HG03460 (cell line): ENCODE data around the gene ARHGAP26.
A peak's percentile ranks its signal among the peaks of the same experiment; 100 is the strongest.

ENCODE experiments used
- ATAC-seq: cut with Tn5 transposase; IDR thresholded peaks from one replicate; pipeline ENCODE4 v1.9.1; 2021; ENCODE audit not compliant: unreplicated experiment

ARHGAP26 gene

DNA sequence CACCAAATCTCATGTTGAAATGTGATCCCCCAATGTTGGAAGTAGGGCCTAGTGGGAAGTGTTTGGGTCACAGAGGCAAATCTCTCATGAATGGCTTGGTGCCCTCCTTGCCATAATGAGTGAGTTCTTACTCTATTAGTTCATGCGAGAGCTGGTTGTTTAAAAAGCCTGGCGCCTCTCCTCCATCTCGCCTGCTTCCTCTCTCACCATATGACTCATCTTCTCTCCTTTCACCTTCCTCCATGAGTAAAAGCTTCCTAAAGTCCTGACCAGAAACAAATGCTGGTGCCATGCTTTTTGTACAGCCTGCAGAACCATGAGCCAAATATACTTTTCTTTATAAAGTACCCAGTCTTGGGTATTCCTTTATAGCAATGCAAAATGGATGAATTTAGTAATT lies 20.9 kb upstream of the ARHGAP26 start:
- ATAC-seq, result no peak

- ATAC-seq, result no peak
These were observed 17.0 kb upstream of the ARHGAP26 start for GRCh38 chr5:142753116-142753631.

- no peak for ATAC-seq
These were observed 16.1 kb upstream of the ARHGAP26 start for GRCh38 chr5:142754031-142754430.

DNA sequence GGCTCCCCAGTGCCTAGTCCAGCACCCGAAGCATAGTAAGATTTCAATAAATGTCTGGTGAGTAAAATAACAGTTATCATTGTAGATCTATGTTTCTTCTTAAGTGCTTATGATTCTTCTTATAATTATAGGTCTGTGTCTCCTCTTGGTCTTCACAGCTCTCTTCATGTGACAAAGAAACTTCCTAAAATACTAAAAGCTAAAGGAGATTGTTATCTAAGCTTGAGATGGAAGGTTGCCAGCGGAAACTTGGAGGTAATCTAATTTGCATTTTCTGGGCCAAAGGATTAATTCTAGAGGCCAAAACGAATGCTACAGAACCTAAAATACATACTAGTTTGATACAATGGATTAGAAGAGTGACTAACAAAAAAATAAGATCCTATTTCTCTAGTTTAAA lies 13.6 kb upstream of the ARHGAP26 start:
- ATAC-seq, result no peak

DNA sequence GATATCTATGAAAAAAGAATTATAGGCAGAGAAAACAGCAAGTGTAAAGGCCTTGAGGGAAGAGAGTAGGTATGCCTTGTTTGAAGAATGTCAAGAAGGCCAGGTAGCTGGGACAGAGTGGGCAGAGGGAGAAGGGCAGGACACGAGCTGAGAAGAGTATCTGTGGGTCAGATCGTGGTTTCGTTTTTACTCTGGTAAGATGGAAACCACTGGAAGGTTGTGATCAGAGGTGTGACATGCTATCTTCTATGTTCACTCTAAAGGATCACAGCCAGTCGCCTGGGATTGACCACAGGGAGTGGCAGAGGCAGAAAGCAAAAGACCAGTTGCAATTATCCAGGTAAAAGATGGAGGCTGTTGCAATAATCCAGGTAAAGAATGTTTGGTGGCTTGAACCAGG lies 12.6 kb upstream of the ARHGAP26 start:
- no peak for ATAC-seq

DNA sequence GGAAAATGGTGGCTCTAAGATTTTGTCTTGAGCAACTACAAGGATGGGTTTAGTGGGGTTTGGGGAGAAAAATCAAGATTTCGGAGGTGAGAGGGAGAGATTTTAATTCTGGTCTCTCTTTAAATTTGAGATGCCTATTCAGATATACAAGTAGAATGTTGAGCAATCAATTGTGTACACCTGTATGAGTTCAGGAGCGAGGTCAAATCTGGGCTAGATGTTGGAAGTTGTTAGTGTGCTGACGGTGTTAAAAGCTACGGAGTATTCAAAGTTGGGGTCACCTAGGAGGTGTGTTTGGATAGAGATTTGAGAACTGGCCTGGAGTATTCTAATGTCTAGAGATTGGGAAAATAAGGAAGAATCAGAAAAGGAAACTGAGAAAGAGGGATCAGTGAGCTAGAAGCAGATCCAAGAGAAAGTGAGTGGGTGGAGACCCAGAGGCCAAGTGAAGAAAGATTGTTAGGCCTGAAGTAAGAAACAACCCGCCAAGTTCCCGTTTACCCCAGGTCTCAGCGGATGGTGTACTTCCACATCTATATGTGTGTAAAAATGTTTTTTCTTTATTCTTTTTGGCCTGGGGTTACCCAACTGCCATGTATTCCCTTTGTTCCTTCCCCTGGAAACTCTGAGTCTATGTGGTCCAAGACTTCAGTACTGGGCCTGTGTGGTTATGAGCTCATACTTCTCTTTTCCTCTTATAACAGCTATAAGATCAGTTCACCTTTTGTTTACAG lies 11.9 kb upstream of the ARHGAP26 start:
- ATAC-seq, result no peak

DNA sequence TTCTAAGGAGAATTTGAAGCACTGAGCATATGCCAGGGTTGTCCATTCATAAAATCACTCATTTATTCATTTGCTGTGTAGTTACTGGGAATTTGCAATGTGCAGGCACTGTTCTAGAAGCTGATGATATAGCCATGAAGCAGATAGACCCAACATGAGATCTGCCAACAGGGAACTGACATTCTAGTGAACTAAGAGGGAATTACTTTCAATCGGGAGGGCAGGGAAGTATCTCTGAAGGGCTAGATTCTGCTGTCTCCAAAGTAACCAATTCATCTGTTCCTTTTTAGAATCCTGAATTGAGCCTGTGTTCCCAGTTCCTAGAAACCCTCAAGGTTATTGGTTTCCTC lies 11.4 kb upstream of the ARHGAP26 start:
- no peak for ATAC-seq

GRCh38 chr5:142763701-142764100 lies 6.5 kb upstream of the ARHGAP26 start:
- no peak for ATAC-seq

GRCh38 chr5:142767178-142767577 lies 3.0 kb upstream of the ARHGAP26 start:
- ATAC-seq, result no peak

- ATAC-seq, result no peak
These were observed 2.3 kb upstream of the ARHGAP26 start for GRCh38 chr5:142767911-142768310.

DNA sequence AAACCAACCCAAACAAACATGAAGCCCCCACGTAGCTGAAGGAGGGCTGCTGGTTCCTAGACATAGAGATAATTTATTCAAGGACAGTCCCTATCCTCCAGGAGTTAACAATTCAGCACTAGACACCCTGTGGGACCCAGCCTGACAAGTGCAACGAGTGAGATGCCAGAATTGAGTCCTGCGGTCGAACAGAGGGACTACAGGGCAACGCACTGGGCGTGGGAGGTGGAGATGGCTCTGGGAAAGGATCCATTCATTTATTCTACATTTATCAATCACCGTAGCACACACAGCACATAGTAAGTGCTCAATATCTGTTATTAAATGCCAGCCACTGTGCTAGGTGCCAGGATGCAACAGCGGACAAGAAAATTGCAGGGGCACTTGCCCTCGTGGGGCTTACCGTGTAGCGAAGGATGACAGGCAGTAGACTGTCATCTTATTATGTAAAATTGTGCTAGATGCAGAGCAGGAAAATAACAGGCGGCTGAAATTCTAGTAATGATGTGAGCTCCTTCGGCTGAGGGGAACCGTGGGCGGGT lies 855 bp upstream of the ARHGAP26 start:
- ATAC-seq, result no peak

- peak; percentile 18 for ATAC-seq
These were observed 753 bp downstream of the ARHGAP26 start for GRCh38 chr5:142770650-142771609.

DNA sequence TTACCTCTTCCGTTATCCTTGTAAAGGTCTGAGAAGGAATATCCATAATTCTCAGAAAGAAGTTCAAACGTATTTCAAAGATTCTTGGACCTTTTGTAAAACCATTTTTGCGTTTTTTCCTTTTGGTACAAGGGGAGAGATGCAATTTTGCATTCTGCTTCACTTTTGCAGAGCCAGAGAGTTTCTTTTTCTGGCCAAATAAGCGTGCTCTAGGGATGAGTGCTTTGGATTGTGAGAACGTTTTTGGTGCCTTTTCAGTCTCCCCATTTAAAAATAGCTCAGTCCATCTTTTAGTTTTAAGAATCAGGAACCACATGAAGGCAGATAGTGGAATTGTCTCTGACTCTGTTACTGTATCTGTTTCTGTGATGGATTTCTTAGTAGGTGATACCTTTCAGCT lies 1.5 kb downstream of the ARHGAP26 start:
- ATAC-seq, result no peak

DNA sequence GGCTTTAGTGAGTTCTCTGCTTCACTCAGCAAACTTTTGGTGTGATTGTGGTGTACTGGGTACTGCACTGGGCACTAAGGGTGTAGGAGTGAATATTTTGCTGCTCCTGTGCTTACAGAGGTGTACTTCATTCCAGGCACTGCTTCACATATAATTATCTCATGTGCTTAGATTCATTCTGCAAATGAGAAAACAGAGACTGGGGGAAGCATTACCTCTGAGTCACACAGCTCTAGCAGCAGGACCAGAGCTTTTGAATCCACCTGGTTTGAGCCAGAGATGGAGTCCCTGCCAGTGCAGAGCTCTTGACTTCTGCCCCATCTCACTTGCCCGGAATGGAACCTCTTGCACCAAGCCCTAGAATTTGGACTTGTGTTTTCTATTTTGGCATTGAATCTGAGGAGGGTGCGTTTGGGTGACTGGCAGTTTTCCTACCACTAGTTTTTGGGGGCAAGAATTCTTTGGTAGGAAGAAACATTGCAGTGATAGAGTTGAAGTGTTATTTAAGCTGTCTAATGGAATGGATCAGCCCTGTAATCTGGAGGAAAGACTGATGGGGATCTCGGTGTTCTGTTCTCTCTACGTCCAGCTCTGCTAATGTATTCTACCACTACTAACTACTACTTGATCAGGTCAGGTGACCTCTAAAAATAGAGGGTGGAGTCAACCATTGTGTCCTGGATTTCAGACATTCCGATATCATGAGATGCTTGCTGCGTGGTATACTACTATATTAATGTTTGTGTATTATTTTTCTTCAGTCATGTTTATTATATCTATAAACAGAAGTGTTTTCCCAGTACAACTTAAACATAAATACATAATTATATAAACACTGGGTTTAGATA lies 2.5 kb downstream of the ARHGAP26 start:
- ATAC-seq, result no peak

DNA sequence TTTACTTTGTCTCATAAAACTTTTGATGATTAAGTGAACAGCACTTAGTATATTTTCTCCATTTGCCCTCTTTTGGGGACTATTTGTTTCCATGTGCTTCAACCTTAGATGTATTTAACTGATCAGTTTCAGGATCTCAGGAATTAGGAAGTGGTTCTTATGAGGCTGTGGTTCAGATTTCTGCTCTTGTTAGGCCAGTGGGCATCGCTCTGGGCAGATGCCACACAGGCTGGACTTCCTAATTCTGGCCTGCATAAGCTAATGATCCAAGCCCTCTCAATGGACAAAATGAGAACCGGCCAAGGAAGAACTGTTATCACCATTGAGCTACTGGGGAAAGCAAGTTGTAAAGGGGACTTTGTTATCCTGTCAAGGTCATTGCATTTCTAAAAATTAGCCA lies 6.9 kb downstream of the ARHGAP26 start:
- no peak for ATAC-seq

DNA sequence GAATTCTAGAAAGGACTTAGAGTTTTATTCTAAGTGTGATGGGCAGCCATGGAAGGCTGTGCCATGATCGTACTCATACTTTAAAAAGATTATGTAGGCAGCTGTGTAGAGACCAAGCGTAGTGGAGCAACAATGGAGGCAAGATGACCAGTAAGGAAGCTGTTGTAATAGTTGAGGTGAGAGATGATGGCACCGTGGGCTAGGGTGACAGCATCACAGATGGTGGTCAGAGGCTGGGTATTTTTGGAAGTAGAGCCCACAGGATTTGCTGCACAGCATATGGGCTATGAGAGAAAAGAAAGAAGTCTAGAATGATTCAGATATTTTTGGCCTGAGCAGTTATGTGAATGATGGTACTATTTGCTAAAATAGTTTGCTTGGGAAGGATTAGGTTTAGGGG lies 7.7 kb downstream of the ARHGAP26 start:
- no peak for ATAC-seq

GRCh38 chr5:142779163-142779840 lies 9.1 kb downstream of the ARHGAP26 start:
- ATAC-seq, result no peak

DNA sequence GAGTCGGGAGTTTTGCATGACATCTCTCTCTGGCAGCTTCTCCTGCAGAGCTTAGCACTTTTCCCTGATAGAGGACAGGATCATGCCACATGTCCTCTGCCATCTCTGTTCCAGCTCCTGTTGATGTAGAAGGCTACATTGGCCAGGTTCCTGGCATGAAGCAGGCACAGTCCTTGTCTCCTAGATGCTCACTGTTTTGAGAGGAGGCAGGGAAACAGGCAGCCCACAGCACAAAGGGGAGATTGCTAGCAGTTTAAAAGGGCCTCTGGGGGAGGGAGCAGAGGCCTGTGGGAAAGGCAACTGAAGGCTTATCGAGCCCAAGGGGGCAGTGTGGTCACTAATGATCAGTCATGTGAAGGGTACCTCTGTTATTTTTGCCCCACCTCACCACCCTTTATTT lies 10.7 kb downstream of the ARHGAP26 start:
- ATAC-seq, result no peak

- ATAC-seq, result no peak
These were observed 12.9 kb downstream of the ARHGAP26 start for GRCh38 chr5:142782976-142783530.
